Body of pancreas (tissue), 4 donors: ENCODE data around the gene MTMR2. TPM values are rescaled to one million over a fixed set of nuclear protein-coding genes. Genes with fewer than 3 reads are reported as not detected.
"Not testable (repeated sequence)": the region's sequence is repeated elsewhere in the genome, so short reads cannot be mapped to it uniquely, and the experiment has no call there.

Source experiments
- ATAC-seq: fragments of 150-250 bp; one replicate; pipeline ENCODE4 v1.9.1; 2016
- DNase-seq, 4 donors: peaks; one replicate each; pipeline ENCODE4 v3.0.0-alpha.2; 2019
- H3K27ac ChIP-seq, 4 donors: fragments of 200-600 bp; sonication (generic); 1 replicate in 3 of 4; 2 replicates in 1 of 4; pipeline versions ENCODE4 v1.5.1 to v1.6.1; 2016 to 2019; ENCODE audit warnings: mild to moderate bottlenecking in 1 of 4, mixed read lengths in 1 of 4, moderate library complexity in 1 of 4
- H3K27me3 ChIP-seq, 2 donors: fragments of 200-600 bp; sonication (generic); one replicate each; pipeline ENCODE4 v1.6.0; 2016; ENCODE audit warnings: mild to moderate bottlenecking in 1 of 2
- H3K36me3 ChIP-seq, 2 donors: fragments of 200-600 bp; sonication (generic); replicated peaks in 1 of 2; 2 replicates each; pipeline ENCODE4 v1.5.1; 2016; ENCODE audit warnings: low read depth in 2 of 2; ENCODE audit not compliant: insufficient read depth in 1 of 2
- H3K4me1 ChIP-seq: fragments of 200-600 bp; sonication (generic); one replicate; pipeline ENCODE4 v1.6.0; 2016
- H3K4me3 ChIP-seq, 2 donors: fragments of 200-600 bp; sonication (generic); 1 replicate in 1 of 2; 2 replicates in 1 of 2; pipeline ENCODE4 v1.5.1; 2016 to 2019
- H3K9me3 ChIP-seq, 3 donors: fragments of 200-600 bp; sonication (generic); 1 replicate in 2 of 3; 2 replicates in 1 of 3; pipeline ENCODE4 v1.5.1; 2016
- POLR2A ChIP-seq, 3 donors: fragments of 450-650 bp; IDR thresholded peaks; one replicate each; pipeline ENCODE4 v1.6.1; 2016; ENCODE audit warnings: antibody characterized with exemption in 3 of 3, mild to moderate bottlenecking in 2 of 3
- WGBS, 2 donors: methylation state at CpG; one replicate each; pipeline ENCODE4 v1.1.5; 2017; 5-methylcytosine and 5-hydroxymethylcytosine counted together
- intact Hi-C: fragments of 100-400 bp; cut with DNase I; formaldehyde crosslinking; loops from one replicate; pipeline ENCODE4 v1.15.1; 2023
- total RNA-seq, 2 donors: library from RNA; depleted of rRNA; stranded (reverse); fragments of >200 nt; gene quantifications; one replicate each; pipeline ENCODE4 v1.1.0, GENCODE V29; 2016
- TF ChIP-seq, protein P1 (sequence below), 7 experiments: fragments of 450-650 bp in 4 of 7; fragments of 200-600 bp in 3 of 7; sonication (generic) in 3 of 7; IDR thresholded peaks; one replicate each; pipeline ENCODE4 v1.5.1; 2016 to 2019; ENCODE audit warnings: antibody characterized with exemption in 7 of 7

The MTMR2 gene
- total RNA-seq, 2 donors from 2014 or later: 6.9 to 14.5 TPM

DNA sequence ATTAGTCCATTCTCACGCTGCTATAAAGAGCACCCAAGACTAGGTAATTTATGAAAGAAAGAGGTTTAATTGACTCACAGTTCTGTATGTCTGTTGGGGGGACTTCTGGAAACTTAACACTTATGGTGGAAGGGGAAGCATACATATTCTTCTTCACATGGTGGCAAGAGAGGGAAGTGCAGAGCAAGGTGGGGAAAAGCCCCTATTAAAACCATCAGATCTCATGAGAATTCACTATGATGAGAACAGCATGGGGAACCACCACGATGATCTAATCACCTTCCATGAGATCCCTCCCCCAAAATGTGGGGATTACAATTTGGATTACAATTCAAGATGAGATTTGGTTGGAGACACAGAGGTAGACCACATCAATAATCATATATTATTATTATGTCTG, 107.9 kb downstream of the MTMR2 start:
- Histone ChIP-seq H3K9me3 (no peaks in the 10 kb centered on the region), H3K4me1 (no peaks in the 10 kb centered on the region), H3K27ac (no peak overlapping the region), H3K27me3 (no peaks in the 10 kb centered on the region), H3K4me3 (no peak overlapping the region), H3K36me3 (peaks cover 0 to 1% of the 10 kb centered on the region in 2 donors)
- DNase-seq (no peak), ATAC-seq (no peak)
- intact Hi-C loops: no loop called here
- 93 to 100% methylated on average over 2 of the region's 2 CpGs for WGBS, 2 donors
- no peak for TF ChIP-seq POLR2A (IDR thresholded peaks at IDR 0.05)
- TF ChIP-seq, protein P1, sequence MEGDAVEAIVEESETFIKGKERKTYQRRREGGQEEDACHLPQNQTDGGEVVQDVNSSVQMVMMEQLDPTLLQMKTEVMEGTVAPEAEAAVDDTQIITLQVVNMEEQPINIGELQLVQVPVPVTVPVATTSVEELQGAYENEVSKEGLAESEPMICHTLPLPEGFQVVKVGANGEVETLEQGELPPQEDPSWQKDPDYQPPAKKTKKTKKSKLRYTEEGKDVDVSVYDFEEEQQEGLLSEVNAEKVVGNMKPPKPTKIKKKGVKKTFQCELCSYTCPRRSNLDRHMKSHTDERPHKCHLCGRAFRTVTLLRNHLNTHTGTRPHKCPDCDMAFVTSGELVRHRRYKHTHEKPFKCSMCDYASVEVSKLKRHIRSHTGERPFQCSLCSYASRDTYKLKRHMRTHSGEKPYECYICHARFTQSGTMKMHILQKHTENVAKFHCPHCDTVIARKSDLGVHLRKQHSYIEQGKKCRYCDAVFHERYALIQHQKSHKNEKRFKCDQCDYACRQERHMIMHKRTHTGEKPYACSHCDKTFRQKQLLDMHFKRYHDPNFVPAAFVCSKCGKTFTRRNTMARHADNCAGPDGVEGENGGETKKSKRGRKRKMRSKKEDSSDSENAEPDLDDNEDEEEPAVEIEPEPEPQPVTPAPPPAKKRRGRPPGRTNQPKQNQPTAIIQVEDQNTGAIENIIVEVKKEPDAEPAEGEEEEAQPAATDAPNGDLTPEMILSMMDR (IDR thresholded peaks at IDR 0.05): no peak

DNA sequence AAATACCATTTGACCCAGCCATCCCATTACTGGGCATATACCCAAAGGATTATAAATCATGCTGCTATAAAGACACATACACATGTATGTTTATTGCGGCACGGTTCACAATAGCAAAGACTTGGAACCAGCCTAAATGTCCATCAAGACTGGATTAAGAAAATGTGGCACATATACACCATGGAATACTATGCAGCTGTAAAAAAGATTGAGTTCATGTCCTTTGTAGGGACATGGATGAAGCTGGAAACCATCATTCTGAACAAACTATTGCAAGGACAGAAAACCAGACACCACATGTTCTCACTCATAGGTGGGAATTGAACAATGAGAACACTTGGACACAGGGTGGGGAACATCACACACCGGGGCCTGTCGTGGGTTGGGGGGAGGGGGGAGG, 112.9 kb downstream of the MTMR2 start:
- DNase-seq, ATAC-seq, intact Hi-C loops, H3K27ac ChIP-seq, H3K4me1 ChIP-seq, H3K9me3 ChIP-seq, H3K36me3 ChIP-seq, H3K27me3 ChIP-seq, H3K4me3 ChIP-seq: not testable (repeated sequence)
- WGBS, 2 donors: 91 to 100% methylated on average over 4 of the region's 4 CpGs

DNA sequence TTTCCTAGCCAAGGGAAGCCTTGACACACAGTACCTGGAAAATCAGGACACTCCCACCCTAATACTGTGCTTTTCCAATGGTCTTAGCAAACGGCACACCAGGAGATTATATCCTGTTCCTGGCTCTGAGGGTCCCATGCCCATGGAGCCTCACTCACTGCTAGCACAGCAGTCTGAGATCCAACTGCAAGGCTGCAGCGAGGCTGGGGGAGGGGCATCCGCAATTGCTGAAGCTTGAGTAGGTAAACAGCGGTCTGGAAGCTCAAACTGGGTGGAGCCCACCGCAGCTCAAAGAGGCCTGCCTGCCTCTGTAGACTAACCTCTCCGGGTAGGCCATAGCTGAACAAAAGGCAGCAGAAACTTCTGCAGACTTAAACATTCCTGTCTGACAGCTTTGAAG, 117.4 kb downstream of the MTMR2 start:
- WGBS, 2 donors: 92 to 96% methylated on average over 2 to 6 of the region's 6 CpGs
- H3K4me1 ChIP-seq, H3K27me3 ChIP-seq, intact Hi-C loops, H3K4me3 ChIP-seq, H3K27ac ChIP-seq, DNase-seq, H3K36me3 ChIP-seq, H3K9me3 ChIP-seq, ATAC-seq: not testable (repeated sequence)

DNA sequence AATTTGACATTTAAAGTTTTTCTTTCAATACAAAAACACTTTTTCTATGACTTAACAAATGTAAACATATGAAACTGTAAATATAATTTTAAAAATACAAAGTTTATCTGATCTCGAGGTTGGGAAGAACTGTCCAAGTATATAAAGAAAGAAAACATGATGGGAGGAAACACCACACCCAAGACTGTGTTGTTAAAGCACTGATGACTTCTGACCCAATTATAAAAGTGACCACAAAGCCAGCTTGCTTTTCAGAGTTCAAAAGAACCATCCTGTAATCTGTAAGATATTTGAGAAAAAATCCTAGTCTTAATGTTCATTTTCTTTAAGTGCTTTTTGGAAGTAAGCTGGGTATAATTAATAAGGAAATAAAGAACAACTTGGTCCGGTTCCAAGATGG, 118.0 kb downstream of the MTMR2 start:
- no peak for TF ChIP-seq POLR2A (IDR thresholded peaks at IDR 0.05)
- TF ChIP-seq, protein P1 (IDR thresholded peaks at IDR 0.05): no peak

DNA sequence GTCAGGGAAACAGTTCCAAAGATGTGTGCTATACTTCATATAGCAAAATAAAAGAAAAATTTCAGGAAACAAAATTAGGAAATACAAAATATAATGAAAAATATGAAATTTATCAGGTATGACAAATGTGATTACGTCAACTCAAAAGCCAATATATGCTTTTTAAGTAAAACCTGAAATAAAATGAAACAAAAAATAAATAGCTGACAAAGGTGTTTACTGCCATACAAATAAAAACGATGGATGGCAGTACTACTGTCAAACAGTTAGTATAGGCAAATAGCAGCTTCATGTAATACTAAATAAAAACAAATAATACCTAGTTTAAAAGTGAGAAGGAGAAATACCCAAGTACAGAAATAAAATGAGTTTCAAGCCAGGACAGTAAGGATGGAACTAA, 119.9 kb downstream of the MTMR2 start:
- Histone ChIP-seq H3K27ac (no peak overlapping the region), H3K9me3 (no peaks in the 10 kb centered on the region), H3K4me3 (no peak overlapping the region), H3K27me3 (no peaks in the 10 kb centered on the region), H3K36me3 (no peaks in the 10 kb centered on the region), H3K4me1 (no peaks in the 10 kb centered on the region)
- no peak for ATAC-seq
- intact Hi-C loops: no loop called here
- TF ChIP-seq, protein P1 (IDR thresholded peaks at IDR 0.05): no peak
- TF ChIP-seq POLR2A (IDR thresholded peaks at IDR 0.05): no peak
- WGBS, 2 donors: 88% methylated on average over 2 of the region's 2 CpGs
- no peak for DNase-seq

More for the DNA sequence above, 118.0 kb downstream of the MTMR2 start:
- intact Hi-C loops: no loop called here
- no peak overlapping the region for H3K27ac ChIP-seq
- H3K27me3 ChIP-seq: no peaks in the 10 kb centered on the region
- H3K9me3 ChIP-seq: no peaks in the 10 kb centered on the region
- no peaks in the 10 kb centered on the region for H3K4me1 ChIP-seq
- DNase-seq: no peak
- no peak overlapping the region for H3K4me3 ChIP-seq
- ATAC-seq: no peak
- H3K36me3 ChIP-seq: no peaks in the 10 kb centered on the region
- 82 to 89% methylated on average over 2 of the region's 2 CpGs for WGBS, 2 donors

DNA sequence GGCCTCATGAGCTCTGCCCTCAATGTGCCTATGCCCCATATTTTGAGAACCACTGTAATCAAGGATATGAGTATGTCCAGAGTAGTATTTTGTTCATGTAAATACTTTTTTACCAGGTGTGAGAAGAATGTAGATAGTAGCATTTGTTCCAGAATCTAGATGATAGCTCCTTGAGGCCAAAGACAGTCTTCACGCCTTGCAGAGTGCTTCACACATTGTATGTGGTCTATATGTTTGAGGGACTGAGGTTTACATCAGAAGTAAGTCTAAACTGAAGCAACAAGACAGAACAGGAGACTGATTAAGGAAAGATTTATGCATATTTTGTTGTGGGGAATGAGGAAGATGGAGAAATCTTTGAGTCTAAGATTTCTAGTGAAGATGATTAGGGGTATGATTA, 121.1 kb downstream of the MTMR2 start:
- Histone ChIP-seq H3K4me3 (no peak overlapping the region), H3K4me1 (no peaks in the 10 kb centered on the region), H3K36me3 (no peaks in the 10 kb centered on the region), H3K9me3 (no peaks in the 10 kb centered on the region), H3K27ac (no peak overlapping the region), H3K27me3 (no peaks in the 10 kb centered on the region)
- WGBS, 2 donors: 96 to 100% methylated on average over 1 of the region's 1 CpG
- ATAC-seq (no peak), DNase-seq (no peak)
- no peak for TF ChIP-seq POLR2A (IDR thresholded peaks at IDR 0.05)
- TF ChIP-seq, protein P1 (IDR thresholded peaks at IDR 0.05): no peak
- intact Hi-C loops: no loop called here
